ENCODE results near the gene YJU2.
"Not testable (repeated sequence)": the region's sequence is repeated elsewhere in the genome, so short reads cannot be mapped to it uniquely, and the experiment has no call there.

Gene YJU2

GRCh38 chr19:4284176-4284958 lies 37.5 kb downstream of the YJU2 start:
- no peak for TF ChIP-seq CTCF (IDR thresholded peaks at IDR 0.05; ENCODE audit: control insufficient read depth, extremely low read depth, insufficient read depth)
- no peak for DNase-seq (ENCODE audit: low read depth)
- H3K4me3 ChIP-seq (ENCODE audit: low read depth, low read length) = no peak overlapping the region

DNA sequence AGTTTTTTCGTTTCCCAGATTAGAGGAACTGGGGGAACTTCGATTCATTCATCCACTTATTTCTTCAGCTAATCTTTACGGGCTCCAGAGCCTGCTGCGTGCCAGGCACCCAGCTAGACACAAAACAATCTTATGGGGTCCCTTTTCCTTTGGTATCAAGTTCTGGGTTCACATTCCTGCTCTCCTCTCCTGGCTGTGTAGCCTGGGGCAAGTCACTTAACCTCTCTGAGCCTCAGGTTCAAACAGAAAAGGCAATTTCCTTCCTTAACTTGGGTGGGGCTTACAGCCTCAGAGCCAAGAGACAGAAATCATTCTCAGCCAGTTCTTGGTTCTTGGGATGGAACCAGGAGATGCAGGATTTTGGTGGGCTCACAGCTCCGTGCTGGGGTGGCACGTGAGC lies 38.1 kb downstream of the YJU2 start:
- no peak for DNase-seq (ENCODE audit: low read depth)
- TF ChIP-seq CTCF (IDR thresholded peaks at IDR 0.05; ENCODE audit: control insufficient read depth, extremely low read depth, insufficient read depth) = no peak
- H3K4me3 ChIP-seq (ENCODE audit: low read depth, low read length) = no peak overlapping the region

- DNase-seq (ENCODE audit: low read depth); H3K4me3 ChIP-seq (ENCODE audit: low read depth, low read length): not testable (repeated sequence)
These were observed 39.3 kb downstream of the YJU2 start for GRCh38 chr19:4286141-4286540.

DNA sequence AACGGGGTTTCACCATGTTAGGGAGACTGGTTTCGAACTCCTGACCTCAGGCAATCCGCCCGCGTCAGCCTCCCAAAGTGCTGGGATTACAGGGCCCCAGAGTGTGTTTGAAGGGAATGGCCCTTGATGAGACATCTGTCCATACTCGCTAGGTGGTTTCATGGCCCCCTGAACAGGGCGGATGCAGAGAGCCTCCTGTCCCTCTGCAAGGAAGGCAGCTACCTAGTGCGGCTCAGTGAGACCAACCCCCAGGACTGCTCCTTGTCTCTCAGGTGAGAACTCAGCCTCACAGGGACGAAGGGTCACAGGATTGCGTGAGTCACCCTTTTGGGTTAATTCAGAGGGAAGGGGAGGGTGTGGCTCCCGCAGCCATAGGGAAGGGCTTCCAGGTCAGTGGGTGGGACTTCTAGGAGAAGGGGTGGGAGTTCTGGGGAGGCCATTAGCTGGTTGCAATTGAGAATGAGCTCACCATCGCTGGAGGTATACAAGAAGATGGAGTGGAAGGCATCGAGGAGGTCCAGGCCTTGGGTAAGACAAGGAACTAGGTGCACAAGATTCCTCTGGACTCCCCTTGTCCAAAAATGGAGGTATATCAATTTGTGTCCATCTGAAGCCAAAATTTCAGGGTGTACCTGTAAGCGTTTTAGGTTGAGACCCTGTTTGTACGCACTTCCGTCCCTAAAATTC lies 41.4 kb downstream of the YJU2 start:
- no peak for DNase-seq (ENCODE audit: low read depth)
- TF ChIP-seq CTCF (IDR thresholded peaks at IDR 0.05; ENCODE audit: control insufficient read depth, extremely low read depth, insufficient read depth) = no peak
- no peak overlapping the region for H3K4me3 ChIP-seq (ENCODE audit: low read depth, low read length)

DNA sequence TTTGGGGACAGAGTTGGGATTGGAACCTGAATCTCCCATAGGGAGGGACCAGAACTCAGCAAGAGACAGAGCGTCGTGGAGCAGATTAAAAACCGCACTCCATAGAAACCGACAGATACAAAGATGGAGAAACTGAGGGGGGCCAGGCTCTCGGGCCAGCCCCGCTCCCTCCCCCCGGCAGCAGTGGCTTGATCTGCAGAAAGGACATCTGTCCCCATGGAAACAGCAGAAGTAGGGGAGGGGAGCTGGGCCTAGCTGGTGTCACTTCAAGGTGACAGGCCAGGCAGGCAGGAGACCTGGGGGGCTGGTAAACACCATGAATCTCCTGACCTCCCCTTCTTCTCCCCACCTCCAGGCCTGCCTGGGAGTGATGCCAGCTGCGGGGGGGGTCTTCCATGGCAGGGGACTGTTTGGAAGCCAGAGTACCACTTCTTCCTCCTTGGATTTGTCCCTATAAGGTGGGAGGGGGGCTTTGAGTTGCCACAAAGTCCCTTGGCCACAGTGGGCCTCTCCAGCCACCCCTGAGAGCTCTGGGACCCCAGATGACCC lies 44.4 kb downstream of the YJU2 start:
- no peak overlapping the region for H3K4me3 ChIP-seq (ENCODE audit: low read depth, low read length)

GRCh38 chr19:4292515-4292914 lies 45.6 kb downstream of the YJU2 start:
- no peak overlapping the region for H3K4me3 ChIP-seq (ENCODE audit: low read depth, low read length)
- no peak for DNase-seq (ENCODE audit: low read depth)
- TF ChIP-seq CTCF (IDR thresholded peaks at IDR 0.05; ENCODE audit: control insufficient read depth, extremely low read depth, insufficient read depth) = no peak

More for the DNA sequence above, 44.4 kb downstream of the YJU2 start:
- no peak for DNase-seq (ENCODE audit: low read depth)
- TF ChIP-seq CTCF (IDR thresholded peaks at IDR 0.05; ENCODE audit: control insufficient read depth, extremely low read depth, insufficient read depth) = no peak

- no peak for DNase-seq (ENCODE audit: low read depth)
- no peak overlapping the region for H3K4me3 ChIP-seq (ENCODE audit: low read depth, low read length)
- no peak for TF ChIP-seq CTCF (IDR thresholded peaks at IDR 0.05; ENCODE audit: control insufficient read depth, extremely low read depth, insufficient read depth)
These were observed 47.5 kb downstream of the YJU2 start for GRCh38 chr19:4294389-4294788.

Measured in LNCaP clone FGC (cell line).